ENCODE measurements around the gene SLC19A1.

Gene SLC19A1

GRCh38 chr21:45475797-45476570 is 66.3 kb downstream of the SLC19A1 start:
- no peak for ATAC-seq (ENCODE audit: low read depth)
- peaks cover 4% of the 10 kb centered on the region for H3K36me3 Mint-ChIP-seq
- peaks cover 30% of the 10 kb centered on the region for H3K4me1 Mint-ChIP-seq
- H3K27ac Mint-ChIP-seq = no peak overlapping the region
- no peaks in the 10 kb centered on the region for H3K9me3 Mint-ChIP-seq
- H3K4me3 Mint-ChIP-seq = peak overlapping the region; percentile 39
- peaks cover 9% of the 10 kb centered on the region for H3K27me3 Mint-ChIP-seq
- no peak for DNase-seq (ENCODE audit: low spot score in 2 of 2)

DNA sequence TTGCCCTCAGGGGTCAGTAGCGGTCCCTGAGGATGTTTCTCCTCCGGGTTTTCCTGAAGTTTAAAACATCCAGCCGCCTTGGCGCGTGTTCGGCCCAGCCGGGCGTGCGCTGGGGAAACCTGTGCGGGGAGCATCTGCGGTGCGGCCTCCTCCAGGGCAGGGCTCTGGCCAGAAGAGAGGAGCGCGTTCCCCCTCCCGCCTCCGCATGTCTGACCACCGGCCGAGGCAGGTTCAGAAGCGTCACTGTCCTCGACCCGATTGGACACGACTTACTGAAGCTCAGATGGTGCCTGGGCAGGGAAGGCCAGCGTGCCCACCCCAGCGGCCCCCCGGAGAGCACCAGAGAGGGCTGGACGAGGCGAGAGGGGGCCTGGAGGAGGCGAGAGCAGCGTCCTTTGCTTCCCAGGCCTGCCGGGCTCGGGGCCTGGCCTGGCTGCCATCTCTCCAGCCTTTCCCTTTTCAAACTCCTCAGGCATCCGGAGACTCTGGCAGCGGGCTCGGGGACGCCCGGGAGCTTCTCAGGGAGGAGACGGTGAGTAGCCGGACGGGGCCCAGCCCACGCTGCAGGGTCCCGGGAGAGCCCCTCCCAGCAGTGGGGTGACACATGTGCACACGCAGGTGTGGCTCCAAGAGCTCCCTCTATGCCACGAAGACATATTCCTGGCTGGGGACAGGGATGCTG is 67.1 kb downstream of the SLC19A1 start:
- H3K27me3 Mint-ChIP-seq = peaks cover 9% of the 10 kb centered on the region

GRCh38 chr21:45474323-45474950 is 67.8 kb downstream of the SLC19A1 start:
- H3K27me3 Mint-ChIP-seq = peaks cover 9% of the 10 kb centered on the region
- no peaks in the 10 kb centered on the region for H3K9me3 Mint-ChIP-seq
- H3K36me3 Mint-ChIP-seq = peaks cover 4% of the 10 kb centered on the region
- H3K4me1 Mint-ChIP-seq = peaks cover 28% of the 10 kb centered on the region
- ATAC-seq (ENCODE audit: low read depth) (no peak), DNase-seq (ENCODE audit: low spot score in 2 of 2) (no peak)
- no peak overlapping the region for H3K4me3 Mint-ChIP-seq
- peak overlapping the region; percentile 24 for H3K27ac Mint-ChIP-seq

More for the DNA sequence above, 67.1 kb downstream of the SLC19A1 start:
- ATAC-seq (ENCODE audit: low read depth) = no peak
- H3K4me3 Mint-ChIP-seq = no peak overlapping the region
- peaks cover 31% of the 10 kb centered on the region for H3K4me1 Mint-ChIP-seq
- no peaks in the 10 kb centered on the region for H3K9me3 Mint-ChIP-seq
- peaks cover 4% of the 10 kb centered on the region for H3K36me3 Mint-ChIP-seq
- DNase-seq (ENCODE audit: low spot score in 2 of 2) = no peak
- H3K27ac Mint-ChIP-seq = no peak overlapping the region

GRCh38 chr21:45473496-45474322 is 68.5 kb downstream of the SLC19A1 start:
- peaks cover 22% of the 10 kb centered on the region for H3K4me1 Mint-ChIP-seq
- H3K36me3 Mint-ChIP-seq = peaks cover 4% of the 10 kb centered on the region
- H3K4me3 Mint-ChIP-seq = no peak overlapping the region
- H3K27ac Mint-ChIP-seq = peak overlapping the region; percentile 24
- no peak for DNase-seq (ENCODE audit: low spot score in 2 of 2)
- no peak for ATAC-seq (ENCODE audit: low read depth)
- no peaks in the 10 kb centered on the region for H3K9me3 Mint-ChIP-seq
- peaks cover 9% of the 10 kb centered on the region for H3K27me3 Mint-ChIP-seq

DNA sequence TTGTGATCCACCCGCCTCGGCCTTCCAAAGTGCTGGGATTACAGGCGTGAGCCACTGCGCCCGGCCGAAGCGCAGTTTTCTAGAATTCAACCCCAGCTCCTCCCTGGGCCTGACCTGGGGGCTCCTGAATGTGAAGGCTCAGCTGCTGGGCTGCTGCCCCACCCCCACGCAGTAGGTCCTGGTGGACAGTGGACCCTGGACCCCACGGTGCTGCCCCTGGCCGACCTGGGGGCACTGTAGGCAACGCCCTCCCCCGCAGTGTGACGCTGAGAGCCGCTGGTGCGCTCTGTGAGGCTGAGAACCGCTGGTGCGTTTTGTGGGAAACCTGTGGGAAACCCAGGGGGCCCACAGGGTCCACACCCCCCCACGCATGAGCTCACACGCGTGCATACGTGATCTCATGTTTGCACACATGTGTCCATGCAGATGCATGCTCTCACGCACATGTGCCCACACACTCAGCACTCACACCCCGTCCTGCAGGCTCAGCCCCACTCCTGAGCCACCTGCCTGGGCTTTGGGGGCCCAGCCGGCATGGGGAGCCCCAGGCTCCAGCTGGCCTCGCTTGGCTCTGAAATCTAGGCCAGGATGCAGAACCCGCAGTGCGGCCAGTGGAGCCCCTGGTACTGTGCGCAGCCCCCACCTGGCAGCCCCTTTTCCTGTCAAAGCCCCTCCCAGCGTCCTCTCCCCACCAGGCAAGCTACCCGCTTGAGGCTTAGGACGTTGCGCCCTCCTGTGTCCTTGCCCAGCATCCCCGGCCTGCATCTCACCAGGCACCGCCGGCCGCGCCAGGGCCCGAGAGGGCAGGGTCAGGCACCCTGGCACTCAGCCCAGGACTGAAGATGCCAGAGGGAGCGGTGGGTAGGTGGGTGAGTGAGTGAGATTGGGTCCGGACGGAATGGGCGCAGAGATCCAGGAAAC is 69.5 kb downstream of the SLC19A1 start:
- DNase-seq (ENCODE audit: low spot score in 2 of 2) = no peak

DNA sequence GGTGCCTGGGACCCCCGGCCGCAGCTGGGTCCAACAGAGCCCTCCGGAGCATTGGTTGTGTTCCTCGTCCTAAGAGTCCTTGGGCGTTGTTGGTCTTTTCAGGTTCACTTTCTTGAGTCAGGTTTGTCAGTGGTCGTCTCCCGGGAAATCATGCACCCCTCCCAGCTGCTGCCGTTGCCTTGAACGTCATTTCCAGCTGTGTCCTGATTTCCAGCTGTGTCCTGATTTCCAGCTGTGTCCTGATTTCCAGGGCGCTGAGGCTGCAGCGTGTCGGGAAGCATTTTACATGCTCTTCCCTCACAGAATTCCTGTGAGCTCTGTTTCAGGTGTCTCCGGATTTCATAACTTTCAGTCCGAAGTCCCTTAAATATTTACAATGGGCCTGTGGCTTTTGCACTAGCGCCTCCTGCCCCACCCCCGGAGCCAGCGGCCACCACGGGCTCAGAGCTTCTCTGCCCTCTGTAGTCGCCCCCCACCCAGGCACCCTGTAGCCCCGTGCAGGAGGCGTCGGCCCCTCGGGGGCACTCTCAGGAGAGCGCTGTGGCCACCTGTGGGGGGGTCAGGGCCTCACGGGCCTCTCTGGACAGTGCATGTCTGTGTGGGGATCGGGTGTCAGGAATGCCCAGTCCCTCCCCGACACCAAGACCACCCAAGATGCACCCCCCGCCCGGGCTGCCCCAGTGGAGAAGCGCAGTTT is 70.6 kb downstream of the SLC19A1 start:
- DNase-seq (ENCODE audit: low spot score in 2 of 2) (no peak), ATAC-seq (ENCODE audit: low read depth) (no peak)
- Mint-ChIP-seq H3K36me3 (peaks cover 4% of the 10 kb centered on the region), H3K4me1 (peaks cover 12% of the 10 kb centered on the region), H3K4me3 (no peak overlapping the region), H3K27me3 (peaks cover 8% of the 10 kb centered on the region), H3K27ac (no peak overlapping the region), H3K9me3 (no peaks in the 10 kb centered on the region)

More for the DNA sequence above, 69.5 kb downstream of the SLC19A1 start:
- Mint-ChIP-seq H3K4me1 (peaks cover 14% of the 10 kb centered on the region), H3K36me3 (peaks cover 4% of the 10 kb centered on the region), H3K27ac (no peak overlapping the region), H3K4me3 (no peak overlapping the region), H3K27me3 (peaks cover 9% of the 10 kb centered on the region), H3K9me3 (no peaks in the 10 kb centered on the region)
- no peak for ATAC-seq (ENCODE audit: low read depth)

DNA sequence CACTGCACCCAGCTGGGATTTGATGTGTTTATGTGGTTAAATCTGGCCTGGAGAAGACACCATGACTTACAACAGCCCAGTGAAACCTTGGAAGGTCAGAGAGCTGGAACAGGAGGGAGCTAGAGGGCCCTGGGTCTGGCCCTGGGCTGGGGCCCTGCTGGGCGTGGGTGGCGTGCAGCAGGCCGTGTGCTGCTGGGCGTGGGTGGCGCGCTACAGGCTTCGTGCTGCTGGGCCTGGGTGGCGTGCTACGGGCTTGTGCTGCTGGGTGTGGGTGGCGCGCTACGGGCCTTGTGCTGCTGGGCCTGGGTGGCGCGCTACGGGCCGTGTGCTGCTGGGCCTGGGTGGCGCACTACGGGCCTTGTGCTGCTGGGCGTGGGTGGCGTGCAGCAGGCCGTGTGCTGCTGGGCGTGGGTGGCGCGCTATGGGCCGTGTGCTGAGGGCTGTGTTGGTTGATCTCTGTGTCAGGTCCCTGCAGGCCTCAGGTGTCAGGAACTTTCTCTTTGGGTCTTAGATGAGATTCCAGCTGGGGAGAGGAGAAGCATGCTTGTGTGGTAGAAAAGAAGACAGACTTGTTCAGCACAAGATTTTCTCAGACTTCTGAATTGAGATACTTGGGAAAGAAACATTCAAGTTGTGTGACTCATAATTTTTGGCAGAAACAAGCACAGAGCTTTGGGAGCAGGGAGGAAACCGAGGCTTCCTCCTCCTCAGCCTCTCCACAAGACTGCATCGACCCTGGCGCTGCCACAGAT is 71.3 kb downstream of the SLC19A1 start:
- DNase-seq (ENCODE audit: low spot score in 2 of 2) = no peak

DNA sequence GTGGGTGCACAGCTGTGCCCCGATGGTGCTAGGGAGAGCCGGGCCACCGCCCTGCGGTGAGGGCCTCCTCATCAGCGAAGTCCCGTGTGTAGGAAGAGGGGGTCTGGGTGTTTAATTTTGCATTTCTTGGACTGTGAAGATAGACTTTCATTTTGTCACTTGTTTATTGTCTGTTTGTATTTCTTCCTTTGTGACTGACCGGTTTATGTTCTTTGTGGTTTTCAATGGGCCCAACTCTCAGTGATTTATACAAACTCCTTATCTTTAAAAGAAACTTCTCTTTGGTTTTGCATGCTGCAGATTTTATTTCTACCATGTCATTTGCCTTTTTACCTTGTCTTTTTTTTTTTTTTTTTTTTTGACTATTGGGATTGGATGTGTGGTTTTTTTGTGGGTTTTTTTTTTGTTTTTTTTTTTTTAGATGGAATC is 72.1 kb downstream of the SLC19A1 start:
- Mint-ChIP-seq H3K36me3 (peaks cover 4% of the 10 kb centered on the region), H3K4me1 (peaks cover 12% of the 10 kb centered on the region), H3K27ac (no peak overlapping the region), H3K4me3 (no peak overlapping the region), H3K9me3 (no peaks in the 10 kb centered on the region), H3K27me3 (peaks cover 8% of the 10 kb centered on the region)
- ATAC-seq (ENCODE audit: low read depth) (no peak), DNase-seq (ENCODE audit: low spot score in 2 of 2) (no peak)

More for the DNA sequence above, 71.3 kb downstream of the SLC19A1 start:
- H3K27ac Mint-ChIP-seq = no peak overlapping the region
- H3K9me3 Mint-ChIP-seq = no peaks in the 10 kb centered on the region
- peak overlapping the region; percentile 32 for H3K4me3 Mint-ChIP-seq
- H3K4me1 Mint-ChIP-seq = peaks cover 9% of the 10 kb centered on the region
- peaks cover 4% of the 10 kb centered on the region for H3K27me3 Mint-ChIP-seq
- ATAC-seq (ENCODE audit: low read depth) = peak; percentile 78
- peaks cover 4% of the 10 kb centered on the region for H3K36me3 Mint-ChIP-seq

GRCh38 chr21:45469273-45470086 is 72.8 kb downstream of the SLC19A1 start:
- no peak overlapping the region for H3K4me3 Mint-ChIP-seq
- no peaks in the 10 kb centered on the region for H3K9me3 Mint-ChIP-seq
- ATAC-seq (ENCODE audit: low read depth) (no peak), DNase-seq (ENCODE audit: low spot score in 2 of 2) (no peak)
- no peak overlapping the region for H3K27ac Mint-ChIP-seq
- peaks cover 18% of the 10 kb centered on the region for H3K4me1 Mint-ChIP-seq
- H3K36me3 Mint-ChIP-seq = peaks cover 5% of the 10 kb centered on the region
- peaks cover 10% of the 10 kb centered on the region for H3K27me3 Mint-ChIP-seq

GRCh38 chr21:45468971-45469272 is 73.3 kb downstream of the SLC19A1 start:
- ATAC-seq (ENCODE audit: low read depth) (no peak), DNase-seq (ENCODE audit: low spot score in 2 of 2) (no peak)
- H3K4me1 Mint-ChIP-seq = peaks cover 14% of the 10 kb centered on the region
- H3K36me3 Mint-ChIP-seq = peaks cover 2% of the 10 kb centered on the region
- no peak overlapping the region for H3K4me3 Mint-ChIP-seq
- peaks cover 6% of the 10 kb centered on the region for H3K27me3 Mint-ChIP-seq
- no peaks in the 10 kb centered on the region for H3K9me3 Mint-ChIP-seq
- no peak overlapping the region for H3K27ac Mint-ChIP-seq

DNA sequence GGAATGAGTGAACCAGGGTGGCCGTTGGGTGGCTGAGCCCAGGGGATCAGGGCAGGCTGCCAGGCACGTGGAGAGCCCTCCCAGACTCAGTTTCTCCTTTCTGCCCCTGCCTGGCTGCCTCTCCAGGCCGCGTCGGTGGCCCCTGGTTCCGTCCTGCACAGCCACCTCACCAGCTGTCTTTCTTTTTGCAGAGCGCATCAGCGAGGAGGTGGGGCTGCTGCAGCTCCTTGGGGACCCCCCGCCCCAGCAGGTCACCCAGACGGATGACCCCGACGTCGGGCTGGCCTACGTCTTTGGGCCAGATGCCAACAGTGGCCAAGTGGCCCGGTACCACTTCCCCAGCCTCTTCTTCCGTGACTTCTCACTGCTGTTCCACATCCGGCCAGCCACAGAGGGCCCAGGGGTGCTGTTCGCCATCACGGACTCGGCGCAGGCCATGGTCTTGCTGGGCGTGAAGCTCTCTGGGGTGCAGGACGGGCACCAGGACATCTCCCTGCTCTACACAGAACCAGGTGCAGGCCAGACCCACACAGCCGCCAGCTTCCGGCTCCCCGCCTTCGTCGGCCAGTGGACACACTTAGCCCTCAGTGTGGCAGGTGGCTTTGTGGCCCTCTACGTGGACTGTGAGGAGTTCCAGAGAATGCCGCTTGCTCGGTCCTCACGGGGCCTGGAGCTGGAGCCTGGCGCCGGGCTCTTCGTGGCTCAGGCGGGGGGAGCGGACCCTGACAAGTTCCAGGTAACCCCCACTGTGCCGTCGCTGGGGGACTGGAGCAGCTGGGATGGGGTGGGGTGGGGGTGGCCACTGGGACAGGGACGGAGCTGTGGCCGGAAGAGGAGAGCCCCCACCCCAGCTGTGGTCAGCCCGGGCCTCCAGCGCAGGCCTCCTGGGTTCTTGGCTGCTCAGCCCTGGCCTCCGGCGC is 73.9 kb downstream of the SLC19A1 start:
- Mint-ChIP-seq H3K27me3 (peaks cover 6% of the 10 kb centered on the region), H3K27ac (no peak overlapping the region), H3K4me3 (no peak overlapping the region), H3K4me1 (peaks cover 14% of the 10 kb centered on the region), H3K9me3 (no peaks in the 10 kb centered on the region), H3K36me3 (peaks cover 2% of the 10 kb centered on the region)
- DNase-seq (ENCODE audit: low spot score in 2 of 2) (no peak), ATAC-seq (ENCODE audit: low read depth) (no peak)
